T-helper 17 cell (primary cell): Measurements from ENCODE around the gene EPHA3. TPM values are rescaled to one million over a fixed set of nuclear protein-coding genes. Genes with fewer than 3 reads are reported as not detected.

ENCODE experiments used
- ATAC-seq: fragments of 150-1000 bp; cut with Tn5 transposase; 2 replicates; pipeline ENCODE4 v1.10.0; 2021; ENCODE audit warnings: mild to moderate bottlenecking, moderate library complexity
- DNase-seq, 3 donors: peaks; one replicate each; pipeline versions ENCODE4 v3.0.0 to v3.0.0-alpha.2; 2020 to 2021
- H3K9me3 ChIP-seq: one replicate; pipeline ENCODE4 v1.7.0; 2013; ENCODE audit warnings: low read length, mild to moderate bottlenecking; ENCODE audit not compliant: control insufficient read depth, poor library complexity, severe bottlenecking
- H3K27ac Mint-ChIP-seq: one replicate; pipeline ENCODE4 v1.8.0; 2022; ENCODE audit warnings: mild to moderate bottlenecking, moderate library complexity, mixed read lengths
- H3K27me3 Mint-ChIP-seq: one replicate; pipeline ENCODE4 v1.8.0; 2022; ENCODE audit warnings: mixed read lengths
- H3K36me3 Mint-ChIP-seq: one replicate; pipeline ENCODE4 v1.8.0; 2022; ENCODE audit warnings: low read depth, mixed read lengths
- H3K4me1 Mint-ChIP-seq: one replicate; pipeline ENCODE4 v1.8.0; 2022; ENCODE audit warnings: mild to moderate bottlenecking, mixed read lengths
- H3K4me3 Mint-ChIP-seq: one replicate; pipeline ENCODE4 v1.8.0; 2022; ENCODE audit warnings: mild to moderate bottlenecking, moderate library complexity, mixed read lengths
- total RNA-seq, 4 donors: library from RNA in 2 of 4; stranded (reverse) in 2 of 4; gene quantifications; one replicate each; pipeline ENCODE4 v1.2.3 and lab custom pipeline; 2022 to 2026

Gene EPHA3
- total RNA-seq, 2 donors from 2014 or later = not detected

DNA sequence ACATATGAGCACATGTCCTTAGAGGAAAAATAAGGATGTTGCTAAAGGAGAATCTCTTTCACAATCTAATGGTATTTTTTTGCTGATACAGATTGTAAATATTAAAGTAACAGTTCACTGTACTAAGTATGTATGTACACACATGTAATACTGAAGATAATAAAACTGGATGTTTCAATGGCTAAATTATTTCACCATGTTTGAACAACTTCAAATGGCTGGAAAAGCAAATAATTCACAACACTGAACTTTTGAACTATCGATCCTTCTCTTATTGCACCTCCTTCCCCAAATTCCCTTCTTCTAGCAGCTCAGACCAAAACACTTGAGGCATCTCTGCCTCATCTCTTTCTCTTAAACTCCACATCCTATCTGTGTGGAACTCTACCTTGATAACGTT lies 149.5 kb downstream of the EPHA3 start:
- Mint-ChIP-seq H3K36me3 (no peaks in the 10 kb centered on the region), H3K4me1 (no peaks in the 10 kb centered on the region), H3K4me3 (no peak overlapping the region), H3K27ac (no peak overlapping the region), H3K27me3 (no peaks in the 10 kb centered on the region)
- no peaks in the 10 kb centered on the region for H3K9me3 ChIP-seq
- DNase-seq = no peak
- no peak for ATAC-seq

DNA sequence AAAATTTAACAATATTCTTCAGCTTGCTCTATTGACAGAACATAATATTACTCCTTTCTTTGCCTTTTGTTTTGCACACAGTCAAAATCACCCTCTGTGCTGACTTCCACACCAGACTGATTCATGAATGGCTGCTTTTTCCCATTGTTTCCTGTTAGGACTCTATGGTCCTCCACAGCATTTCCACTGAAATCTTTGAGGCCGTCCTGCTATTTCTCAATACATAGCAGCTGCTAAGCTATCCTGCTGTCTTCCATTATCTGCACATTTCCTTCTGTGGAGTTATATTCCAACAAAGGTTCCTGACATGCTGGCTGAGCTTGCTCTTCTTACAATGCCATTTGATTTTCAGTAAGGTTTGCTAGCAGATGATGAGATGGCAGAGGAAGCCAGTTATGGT lies 153.3 kb downstream of the EPHA3 start:
- H3K9me3 ChIP-seq = no peaks in the 10 kb centered on the region
- DNase-seq (no peak), ATAC-seq (no peak)
- Mint-ChIP-seq H3K4me1 (no peaks in the 10 kb centered on the region), H3K27me3 (no peaks in the 10 kb centered on the region), H3K27ac (no peak overlapping the region), H3K36me3 (no peaks in the 10 kb centered on the region), H3K4me3 (no peak overlapping the region)

DNA sequence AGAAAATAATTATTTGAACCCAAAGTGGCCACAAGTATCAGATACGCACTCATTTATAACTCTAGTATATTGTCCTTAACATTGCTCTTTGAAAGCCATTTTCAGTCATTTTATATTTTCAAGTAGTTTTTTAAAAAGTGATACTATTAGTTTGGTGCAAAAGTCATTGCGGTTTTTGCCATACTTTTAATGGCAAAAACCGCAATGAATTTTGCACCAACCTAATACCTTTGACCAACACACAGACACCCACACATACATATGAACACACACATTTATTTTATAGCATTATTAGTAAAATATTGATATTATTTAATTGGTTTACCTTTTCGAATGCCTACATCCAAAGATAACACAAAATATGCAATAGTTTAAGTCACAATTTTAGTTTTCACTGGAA lies 154.3 kb downstream of the EPHA3 start:
- no peak for ATAC-seq

DNA sequence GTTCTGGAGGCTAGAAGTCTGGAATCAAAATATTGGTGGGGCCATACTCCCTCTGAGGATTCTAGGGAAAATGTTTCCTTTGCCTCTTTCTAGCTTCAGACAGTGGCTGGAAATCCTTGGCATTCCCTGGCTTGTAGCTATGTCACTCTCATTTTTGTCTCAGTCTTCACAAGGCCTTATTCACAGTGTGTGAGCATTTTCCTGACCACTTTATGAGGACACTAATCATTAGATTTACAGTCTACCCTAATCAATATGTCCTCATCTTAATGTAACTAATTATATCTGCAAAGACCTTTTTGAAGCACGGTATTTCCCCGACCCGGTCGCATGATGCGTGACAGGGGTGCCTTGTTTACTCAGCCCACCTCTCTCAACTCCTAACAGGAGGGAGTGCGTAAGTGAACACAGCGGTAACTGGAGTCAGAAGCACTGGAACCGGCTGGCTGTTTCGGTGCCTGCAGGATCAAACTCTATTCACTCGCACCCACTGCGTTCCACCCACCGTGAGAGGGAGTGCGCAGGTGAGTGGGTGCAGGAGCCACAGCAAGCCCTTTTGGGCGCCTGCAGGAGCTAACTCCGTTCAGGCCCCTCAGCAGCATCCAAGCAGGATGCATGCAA lies 155.0 kb downstream of the EPHA3 start:
- Mint-ChIP-seq H3K36me3 (no peaks in the 10 kb centered on the region), H3K4me3 (no peak overlapping the region), H3K27me3 (no peaks in the 10 kb centered on the region), H3K4me1 (no peaks in the 10 kb centered on the region), H3K27ac (no peak overlapping the region)
- ATAC-seq (no peak), DNase-seq (no peak)
- H3K9me3 ChIP-seq = no peaks in the 10 kb centered on the region

More for the DNA sequence above, 154.3 kb downstream of the EPHA3 start:
- Mint-ChIP-seq H3K27me3 (no peaks in the 10 kb centered on the region), H3K4me3 (no peak overlapping the region), H3K4me1 (no peaks in the 10 kb centered on the region), H3K36me3 (no peaks in the 10 kb centered on the region), H3K27ac (no peak overlapping the region)
- DNase-seq = no peak
- H3K9me3 ChIP-seq = no peaks in the 10 kb centered on the region

DNA sequence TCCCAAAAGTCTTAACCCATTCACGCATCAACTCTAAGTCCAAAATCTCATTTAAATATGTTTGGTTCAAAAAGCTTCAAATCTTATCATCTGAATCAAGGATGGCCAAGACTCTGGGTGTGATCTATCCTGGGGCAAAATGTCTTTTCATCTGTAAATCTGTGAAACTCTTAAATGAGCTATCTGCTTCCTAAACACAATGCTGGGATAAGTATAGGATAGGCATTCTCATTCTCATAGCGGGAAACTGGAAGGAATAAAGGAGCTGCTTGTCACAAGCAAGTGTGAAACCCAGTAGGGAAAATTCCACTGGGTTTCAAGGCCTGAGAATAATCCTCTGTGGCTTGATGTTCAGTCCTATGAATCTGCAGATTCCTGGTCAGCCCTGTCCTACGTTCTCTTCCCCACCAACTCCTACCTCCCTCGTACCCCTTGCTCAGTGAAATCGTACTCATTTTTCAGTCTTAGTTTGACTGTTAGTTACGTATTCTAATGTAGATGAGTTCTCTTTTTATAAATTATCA lies 156.7 kb downstream of the EPHA3 start:
- Mint-ChIP-seq H3K27me3 (no peaks in the 10 kb centered on the region), H3K4me3 (no peak overlapping the region), H3K36me3 (no peaks in the 10 kb centered on the region), H3K27ac (no peak overlapping the region), H3K4me1 (no peaks in the 10 kb centered on the region)
- DNase-seq (no peak), ATAC-seq (no peak)
- no peaks in the 10 kb centered on the region for H3K9me3 ChIP-seq

DNA sequence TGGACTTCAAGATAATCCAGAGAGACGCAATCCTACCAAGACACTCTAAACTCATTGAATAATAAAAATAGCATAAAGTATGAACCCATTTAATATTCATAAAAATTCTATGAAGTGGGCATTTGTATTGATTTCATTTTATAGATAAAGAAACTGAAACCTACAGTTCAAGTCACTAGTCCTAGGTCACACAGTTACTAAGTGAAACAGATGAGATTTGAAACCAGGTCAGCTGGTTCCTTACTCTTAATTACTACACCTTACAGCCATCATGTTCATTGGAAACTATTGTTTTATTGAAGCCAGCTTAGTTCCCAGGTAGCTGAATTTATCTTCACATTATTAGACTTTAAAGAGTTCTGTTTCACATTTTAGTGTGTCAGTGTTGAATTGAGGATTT lies 158.7 kb downstream of the EPHA3 start:
- H3K4me1 Mint-ChIP-seq = no peaks in the 10 kb centered on the region
- ATAC-seq (no peak), DNase-seq (no peak)
- H3K36me3 Mint-ChIP-seq = no peaks in the 10 kb centered on the region
- no peak overlapping the region for H3K4me3 Mint-ChIP-seq
- H3K27me3 Mint-ChIP-seq = no peaks in the 10 kb centered on the region
- no peaks in the 10 kb centered on the region for H3K9me3 ChIP-seq
- no peak overlapping the region for H3K27ac Mint-ChIP-seq

DNA sequence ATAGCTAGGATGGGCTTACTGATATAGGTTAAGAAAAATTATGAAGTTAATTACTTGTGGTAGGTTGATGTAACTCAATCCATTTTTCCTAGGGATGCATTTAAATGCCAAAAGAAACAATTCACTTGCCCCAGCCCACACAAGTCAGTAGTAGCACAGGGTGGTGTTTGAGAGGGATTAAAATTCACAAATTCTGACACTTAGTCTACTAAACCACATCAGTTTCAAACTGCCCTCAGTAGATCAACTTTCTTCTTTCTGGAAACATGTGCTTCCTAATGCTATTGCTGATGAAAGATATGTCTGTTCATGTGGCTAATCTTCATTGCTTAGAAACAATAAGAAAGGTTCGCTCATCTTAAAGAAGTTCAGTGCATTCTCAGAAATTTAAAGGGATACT lies 160.6 kb downstream of the EPHA3 start:
- Mint-ChIP-seq H3K27ac (no peak overlapping the region), H3K36me3 (no peaks in the 10 kb centered on the region), H3K27me3 (no peaks in the 10 kb centered on the region), H3K4me1 (no peaks in the 10 kb centered on the region), H3K4me3 (no peak overlapping the region)
- ATAC-seq (no peak), DNase-seq (no peak)
- no peaks in the 10 kb centered on the region for H3K9me3 ChIP-seq

DNA sequence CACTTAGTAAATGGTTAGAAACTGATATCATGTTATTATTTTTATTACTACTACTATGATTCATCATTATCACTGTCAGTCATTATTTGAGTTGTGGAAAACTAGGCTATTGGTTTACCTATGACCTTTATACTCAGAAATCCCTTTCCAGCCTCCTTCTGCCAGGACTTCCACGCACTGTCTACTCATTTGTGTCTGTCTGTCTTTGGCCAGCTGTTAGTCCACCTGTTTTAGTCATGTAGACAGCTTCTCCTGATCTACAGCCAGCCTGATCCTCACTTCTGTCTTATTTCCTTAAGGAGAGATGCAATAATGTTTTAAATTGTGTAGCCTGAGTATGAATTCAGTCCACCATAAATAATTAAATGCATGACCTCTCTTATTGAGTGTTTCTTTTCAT lies 162.8 kb downstream of the EPHA3 start:
- Mint-ChIP-seq H3K27me3 (no peaks in the 10 kb centered on the region), H3K4me3 (no peak overlapping the region), H3K36me3 (no peaks in the 10 kb centered on the region), H3K4me1 (no peaks in the 10 kb centered on the region), H3K27ac (no peak overlapping the region)
- no peaks in the 10 kb centered on the region for H3K9me3 ChIP-seq
- DNase-seq (no peak), ATAC-seq (no peak)

DNA sequence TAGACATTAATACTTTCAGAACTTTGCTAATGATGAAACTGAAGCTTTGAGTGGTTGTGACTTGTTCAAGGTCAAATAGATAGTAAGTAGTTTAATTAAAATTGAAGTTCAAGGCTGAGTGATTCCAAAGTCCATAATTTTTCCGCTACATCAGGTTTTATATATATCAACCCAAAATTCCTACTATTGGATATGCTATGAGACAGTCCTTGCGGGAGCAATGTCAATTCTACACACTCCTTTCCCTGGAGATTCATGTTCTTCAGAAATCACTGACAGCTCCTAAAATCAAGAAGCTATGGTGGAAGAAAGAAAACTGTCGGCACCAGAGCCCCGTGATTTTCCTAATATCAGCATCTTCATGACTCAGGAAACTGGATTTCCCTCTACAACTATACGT lies 167.6 kb downstream of the EPHA3 start:
- Mint-ChIP-seq H3K4me1 (no peaks in the 10 kb centered on the region), H3K36me3 (no peaks in the 10 kb centered on the region), H3K27ac (no peak overlapping the region), H3K27me3 (no peaks in the 10 kb centered on the region), H3K4me3 (no peak overlapping the region)
- ATAC-seq (no peak), DNase-seq (no peak)
- no peaks in the 10 kb centered on the region for H3K9me3 ChIP-seq

DNA sequence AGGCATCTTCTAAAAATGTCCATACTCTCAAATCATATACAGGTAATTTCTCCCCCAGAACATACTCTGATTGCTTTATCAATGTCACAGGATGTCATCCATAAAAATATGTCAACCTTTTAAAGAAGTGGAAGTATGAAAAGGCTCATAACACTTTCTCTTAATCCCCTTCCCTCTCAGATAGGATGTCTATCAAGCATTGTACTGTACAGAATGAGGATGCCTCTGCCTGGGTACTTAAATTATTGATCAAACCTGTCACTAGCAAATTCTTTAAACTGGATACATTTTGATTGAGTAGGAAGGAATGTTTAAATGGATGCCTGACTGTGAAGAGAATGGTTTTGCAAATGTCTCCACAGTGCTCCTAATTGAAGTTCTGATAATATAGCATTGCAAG lies 168.7 kb downstream of the EPHA3 start:
- DNase-seq = no peak
- H3K9me3 ChIP-seq = peaks cover 3% of the 10 kb centered on the region
- no peaks in the 10 kb centered on the region for H3K27me3 Mint-ChIP-seq
- H3K4me1 Mint-ChIP-seq = no peaks in the 10 kb centered on the region
- no peak overlapping the region for H3K27ac Mint-ChIP-seq
- H3K4me3 Mint-ChIP-seq = no peak overlapping the region
- no peaks in the 10 kb centered on the region for H3K36me3 Mint-ChIP-seq
- no peak for ATAC-seq

DNA sequence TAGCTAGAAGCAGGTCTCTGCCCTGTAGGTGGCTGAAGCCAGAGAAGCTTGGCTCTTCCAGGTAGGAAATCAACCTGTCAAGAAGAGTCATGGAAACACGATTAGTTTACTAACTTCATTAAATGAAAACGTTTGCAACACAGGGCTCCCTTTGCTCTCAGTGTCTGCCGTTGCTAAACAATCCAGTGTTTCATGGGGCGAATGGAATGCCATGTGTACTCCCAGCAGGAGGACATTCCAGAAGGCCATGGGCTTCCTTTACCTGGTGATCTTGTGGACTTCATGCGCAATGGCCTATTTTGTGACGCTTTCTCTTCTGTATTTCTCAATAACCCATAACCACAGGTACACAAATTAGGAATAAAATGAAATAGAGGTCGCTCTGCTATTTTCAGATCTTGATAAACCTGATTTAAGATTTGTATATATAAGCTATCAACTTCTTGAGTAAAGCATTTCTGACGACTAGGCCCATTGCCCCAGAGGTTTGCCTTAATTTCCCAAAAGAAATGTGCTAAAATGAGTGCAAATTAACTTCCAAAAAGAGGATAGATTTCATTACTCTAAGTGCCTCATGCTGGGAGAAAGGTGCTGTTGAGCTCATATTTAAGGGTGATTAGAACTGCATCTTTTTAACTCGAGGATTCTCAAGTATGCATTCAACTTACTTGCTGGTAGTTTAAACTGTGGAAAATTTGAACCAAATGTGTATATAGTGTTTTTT lies 171.0 kb downstream of the EPHA3 start:
- peaks cover 3% of the 10 kb centered on the region for H3K9me3 ChIP-seq
- H3K4me1 Mint-ChIP-seq = no peaks in the 10 kb centered on the region
- H3K27ac Mint-ChIP-seq = no peak overlapping the region
- no peaks in the 10 kb centered on the region for H3K27me3 Mint-ChIP-seq
- DNase-seq (no peak), ATAC-seq (no peak)
- no peak overlapping the region for H3K4me3 Mint-ChIP-seq
- no peaks in the 10 kb centered on the region for H3K36me3 Mint-ChIP-seq

DNA sequence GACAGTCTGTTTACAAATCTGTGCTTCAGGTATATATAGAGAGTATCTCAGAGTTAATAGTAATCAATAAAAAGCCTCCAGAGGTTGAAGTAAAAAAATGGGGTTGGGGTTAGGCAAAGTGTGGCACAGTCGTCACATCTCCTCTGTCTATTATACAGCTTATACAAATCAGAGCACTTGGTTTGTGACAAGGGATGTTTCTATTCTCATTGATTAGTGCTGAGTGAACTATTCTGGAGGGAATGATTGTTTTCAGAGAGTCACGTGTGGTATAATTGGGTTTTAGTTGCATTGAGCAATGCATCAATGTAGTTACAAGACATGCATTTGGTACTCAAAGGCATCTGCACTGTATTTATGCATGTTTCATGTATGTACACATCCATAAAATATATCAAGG lies 172.9 kb downstream of the EPHA3 start:
- no peak for DNase-seq
- H3K9me3 ChIP-seq = peaks cover 3% of the 10 kb centered on the region
- Mint-ChIP-seq H3K27ac (no peak overlapping the region), H3K27me3 (no peaks in the 10 kb centered on the region), H3K4me3 (no peak overlapping the region), H3K4me1 (no peaks in the 10 kb centered on the region), H3K36me3 (no peaks in the 10 kb centered on the region)
- no peak for ATAC-seq

DNA sequence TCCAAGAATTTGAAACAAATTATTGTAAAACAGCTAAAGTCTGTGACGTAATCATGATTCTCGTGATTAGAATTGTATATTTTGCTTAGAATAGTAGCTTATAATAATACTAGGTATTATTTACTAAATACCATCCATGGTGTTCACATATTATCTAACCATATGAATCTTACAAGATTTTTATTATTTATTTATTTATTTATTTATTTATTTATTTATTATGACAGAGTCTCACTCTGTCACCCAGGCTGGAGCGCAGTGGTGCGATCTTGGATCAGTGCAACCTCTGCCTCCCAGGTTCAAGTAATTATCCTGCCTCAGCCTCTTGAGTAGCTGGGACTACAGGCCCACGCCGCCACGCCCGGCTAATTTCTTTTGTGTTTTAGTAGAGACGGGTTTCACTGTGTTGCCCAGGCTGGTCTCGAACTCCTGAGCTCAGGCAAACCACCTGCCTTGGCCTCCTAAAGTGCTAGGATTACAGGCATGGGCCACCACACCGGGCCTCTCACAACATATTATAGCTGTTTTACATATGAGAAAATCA lies 173.5 kb downstream of the EPHA3 start:
- Mint-ChIP-seq H3K27ac (no peak overlapping the region), H3K27me3 (no peaks in the 10 kb centered on the region), H3K36me3 (no peaks in the 10 kb centered on the region), H3K4me1 (no peaks in the 10 kb centered on the region), H3K4me3 (no peak overlapping the region)
- peaks cover 3% of the 10 kb centered on the region for H3K9me3 ChIP-seq
- ATAC-seq (no peak), DNase-seq (no peak)
